HG03469 (cell line): ENCODE data around the gene ENOX2.

Experiments
- ATAC-seq: cut with Tn5 transposase; IDR thresholded peaks from one replicate; pipeline ENCODE4 v1.9.1; 2021; ENCODE audit warnings: mild to moderate bottlenecking, moderate library complexity, moderate number of reproducible peaks; ENCODE audit not compliant: unreplicated experiment

The ENOX2 gene

DNA sequence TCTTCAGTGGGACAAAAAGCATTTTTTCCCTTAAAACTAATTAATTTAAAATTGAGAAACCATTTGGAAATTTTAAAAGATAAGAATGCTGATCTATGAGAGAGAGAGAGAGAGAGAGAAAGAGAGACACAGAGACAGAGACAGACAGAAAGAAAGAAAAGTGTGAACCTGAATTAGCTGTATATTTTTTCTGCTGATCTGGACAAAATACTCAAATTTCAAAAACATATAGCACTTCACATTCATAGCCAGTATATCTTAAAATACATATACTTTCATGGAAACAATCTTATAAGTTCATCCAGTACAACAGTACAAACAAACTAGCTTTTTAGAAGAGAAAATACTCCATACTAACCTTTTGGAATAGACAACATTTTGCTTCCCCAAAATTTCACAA is 18.4 kb downstream of the ENOX2 start:
- no peak for ATAC-seq

- no peak for ATAC-seq
These were observed 23.1 kb downstream of the ENOX2 start for GRCh38 chrX:130879869-130880268.

GRCh38 chrX:130878350-130879341 is 24.4 kb downstream of the ENOX2 start:
- ATAC-seq, result no peak

DNA sequence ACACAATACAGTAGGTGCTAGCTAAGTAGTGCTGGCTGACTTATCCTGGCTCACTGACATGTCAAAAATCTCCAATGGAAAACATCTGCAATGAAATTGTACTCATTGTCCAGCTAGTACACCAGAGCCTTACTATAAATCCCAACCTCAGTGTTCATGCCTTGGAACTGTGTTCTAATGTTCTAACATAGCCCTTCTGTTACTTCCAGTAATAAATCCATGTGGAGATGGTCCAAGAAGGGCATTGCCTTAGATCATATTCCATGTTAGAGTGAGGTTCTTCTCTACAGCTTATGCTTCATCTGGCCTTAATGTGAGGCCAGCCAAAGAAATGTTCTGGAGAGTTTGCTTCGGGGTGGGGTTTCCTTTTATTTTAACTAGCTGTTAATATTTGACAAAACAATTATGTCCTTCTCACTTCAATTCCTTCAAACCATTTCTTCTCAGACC is 25.1 kb downstream of the ENOX2 start:
- no peak for ATAC-seq

DNA sequence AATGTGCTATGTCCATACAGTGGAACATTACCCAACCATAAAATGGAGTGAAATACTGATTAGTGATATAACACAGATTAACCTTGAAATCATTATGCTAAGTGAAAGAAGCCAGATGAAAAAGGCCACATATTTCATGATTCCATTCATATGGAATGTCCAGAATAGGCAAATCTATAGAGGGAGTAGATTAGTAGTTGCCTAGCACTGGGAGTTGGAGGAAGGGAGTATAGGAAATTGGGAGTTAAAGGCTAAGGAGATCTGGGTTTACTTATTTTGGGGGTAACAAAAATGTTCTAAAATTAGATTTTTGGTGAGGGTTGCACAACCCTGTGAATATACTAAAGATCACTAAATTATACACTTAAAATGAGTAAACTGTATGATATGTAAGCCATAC is 26.8 kb downstream of the ENOX2 start:
- ATAC-seq, result no peak

DNA sequence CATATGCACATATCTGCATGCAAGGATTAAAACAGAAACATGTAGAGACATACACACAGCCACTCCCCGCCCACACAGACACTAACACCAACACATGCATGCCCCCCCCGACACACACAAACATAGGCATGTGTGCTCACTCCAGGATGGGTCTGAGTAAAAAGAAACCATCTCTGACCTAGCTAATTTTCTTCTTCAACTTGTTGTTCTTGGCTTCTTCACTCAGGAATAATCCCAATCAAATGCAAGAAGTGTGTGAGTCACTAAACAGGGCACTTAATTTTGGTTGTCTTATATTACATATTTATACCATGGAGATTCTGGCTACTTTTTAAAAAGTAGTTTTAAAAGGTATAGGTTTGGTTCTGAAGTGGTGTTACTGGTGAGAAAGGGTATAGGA is 28.3 kb downstream of the ENOX2 start:
- ATAC-seq, result no peak

- ATAC-seq, result no peak
These were observed 33.8 kb downstream of the ENOX2 start for GRCh38 chrX:130869239-130869638.

- no peak for ATAC-seq
These were observed 41.5 kb downstream of the ENOX2 start for GRCh38 chrX:130861462-130861861.

GRCh38 chrX:130857207-130857606 is 45.8 kb downstream of the ENOX2 start:
- peak; percentile 92 for ATAC-seq

GRCh38 chrX:130851569-130851968 is 51.4 kb downstream of the ENOX2 start:
- ATAC-seq, result no peak

- ATAC-seq, result peak; percentile 64
These were observed 54.2 kb downstream of the ENOX2 start for GRCh38 chrX:130848763-130849162.

DNA sequence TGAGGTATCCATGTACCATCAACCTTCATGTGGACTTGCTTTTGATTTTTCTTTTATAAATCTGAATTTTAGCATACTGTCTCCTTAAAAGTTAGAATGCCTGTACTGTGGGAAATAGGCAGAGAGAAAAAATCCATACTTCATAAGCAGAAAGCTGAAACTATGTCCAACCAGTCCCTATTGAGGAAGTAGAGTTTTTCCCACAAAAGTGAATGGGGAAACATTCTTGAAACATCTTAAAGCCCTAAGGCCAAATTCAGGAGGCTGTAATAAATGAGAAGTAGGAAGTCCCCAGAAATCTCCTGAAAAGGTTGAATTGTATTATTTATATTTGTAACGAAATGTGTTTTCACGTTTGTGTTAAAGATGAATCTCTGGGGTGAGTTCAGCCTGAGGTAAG is 56.3 kb downstream of the ENOX2 start:
- no peak for ATAC-seq

DNA sequence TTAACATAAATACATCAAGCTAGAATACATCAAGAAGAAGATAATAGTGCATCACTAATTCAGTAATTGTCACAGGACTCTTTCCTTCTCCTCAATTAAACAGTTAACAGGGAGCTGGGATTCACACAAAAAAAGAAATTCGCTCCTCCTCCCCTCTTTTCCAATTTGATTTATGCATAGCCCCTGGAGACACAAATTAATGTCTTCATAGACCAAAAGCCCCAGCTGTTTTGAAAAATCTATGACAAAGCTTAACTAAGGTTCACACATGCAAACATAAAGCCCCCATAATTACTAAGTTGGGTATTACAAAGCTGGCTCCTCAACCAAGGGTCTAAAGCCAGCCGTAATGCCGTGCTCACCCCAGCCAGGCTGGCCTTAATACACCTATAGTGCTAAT is 61.2 kb downstream of the ENOX2 start:
- ATAC-seq, result no peak

DNA sequence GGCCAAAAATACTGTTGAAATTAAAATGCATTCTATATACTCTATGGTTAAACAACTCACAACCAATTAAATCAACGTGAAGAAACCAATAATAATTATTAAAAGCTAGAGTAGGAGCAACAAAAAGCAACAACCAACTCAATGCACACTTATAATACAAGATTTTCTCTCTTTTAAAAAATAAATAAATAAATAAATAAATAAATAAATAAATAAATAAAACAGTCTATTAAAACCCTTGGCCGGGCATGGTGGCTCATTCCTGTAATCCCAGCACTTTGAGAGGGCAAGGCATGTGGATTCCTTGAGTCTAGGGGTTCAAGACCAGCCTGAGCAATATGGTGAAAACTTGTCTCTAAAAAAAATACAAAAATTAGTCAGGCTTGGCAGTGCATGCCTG is 62.7 kb downstream of the ENOX2 start:
- ATAC-seq, result no peak

GRCh38 chrX:130836447-130836846 is 66.6 kb downstream of the ENOX2 start:
- ATAC-seq, result no peak

- no peak for ATAC-seq
These were observed 68.2 kb downstream of the ENOX2 start for GRCh38 chrX:130834830-130835229.

- no peak for ATAC-seq
These were observed 68.9 kb downstream of the ENOX2 start for GRCh38 chrX:130834149-130834548.

GRCh38 chrX:130831347-130831722 is 71.7 kb downstream of the ENOX2 start:
- no peak for ATAC-seq

DNA sequence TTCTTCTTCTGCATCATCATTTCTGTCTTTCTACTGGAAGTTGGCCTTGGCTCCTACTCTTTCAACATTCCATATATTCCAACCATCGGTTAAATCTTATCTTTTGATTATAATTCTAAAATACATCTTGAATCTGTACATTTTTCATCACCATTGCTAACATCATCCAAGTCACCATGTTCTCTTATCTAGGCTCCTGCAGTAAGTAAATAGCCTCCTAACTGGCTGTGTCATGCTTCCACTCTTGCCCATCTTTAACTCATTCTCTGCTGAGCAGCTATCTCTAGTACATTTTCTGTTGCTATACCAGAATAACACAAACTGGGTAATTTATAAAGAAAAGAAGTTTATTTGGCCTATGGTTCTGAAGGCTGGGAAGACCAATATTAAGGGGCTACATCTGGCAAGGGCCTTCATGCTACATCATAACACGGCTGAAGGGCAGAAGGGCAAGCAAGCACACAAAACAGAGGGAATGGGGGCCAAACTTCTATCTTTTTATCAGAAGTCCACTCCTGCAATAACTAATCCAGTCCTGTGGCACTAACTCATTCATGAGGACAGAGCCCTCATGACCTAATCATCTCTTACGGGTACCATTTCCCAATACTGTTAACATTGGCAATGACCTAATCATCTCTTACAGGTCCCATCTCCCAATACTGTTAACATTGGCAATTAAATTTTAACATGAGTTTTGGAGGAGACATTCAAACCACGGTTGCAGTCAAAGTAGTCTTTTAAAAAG is 72.2 kb downstream of the ENOX2 start:
- no peak for ATAC-seq

DNA sequence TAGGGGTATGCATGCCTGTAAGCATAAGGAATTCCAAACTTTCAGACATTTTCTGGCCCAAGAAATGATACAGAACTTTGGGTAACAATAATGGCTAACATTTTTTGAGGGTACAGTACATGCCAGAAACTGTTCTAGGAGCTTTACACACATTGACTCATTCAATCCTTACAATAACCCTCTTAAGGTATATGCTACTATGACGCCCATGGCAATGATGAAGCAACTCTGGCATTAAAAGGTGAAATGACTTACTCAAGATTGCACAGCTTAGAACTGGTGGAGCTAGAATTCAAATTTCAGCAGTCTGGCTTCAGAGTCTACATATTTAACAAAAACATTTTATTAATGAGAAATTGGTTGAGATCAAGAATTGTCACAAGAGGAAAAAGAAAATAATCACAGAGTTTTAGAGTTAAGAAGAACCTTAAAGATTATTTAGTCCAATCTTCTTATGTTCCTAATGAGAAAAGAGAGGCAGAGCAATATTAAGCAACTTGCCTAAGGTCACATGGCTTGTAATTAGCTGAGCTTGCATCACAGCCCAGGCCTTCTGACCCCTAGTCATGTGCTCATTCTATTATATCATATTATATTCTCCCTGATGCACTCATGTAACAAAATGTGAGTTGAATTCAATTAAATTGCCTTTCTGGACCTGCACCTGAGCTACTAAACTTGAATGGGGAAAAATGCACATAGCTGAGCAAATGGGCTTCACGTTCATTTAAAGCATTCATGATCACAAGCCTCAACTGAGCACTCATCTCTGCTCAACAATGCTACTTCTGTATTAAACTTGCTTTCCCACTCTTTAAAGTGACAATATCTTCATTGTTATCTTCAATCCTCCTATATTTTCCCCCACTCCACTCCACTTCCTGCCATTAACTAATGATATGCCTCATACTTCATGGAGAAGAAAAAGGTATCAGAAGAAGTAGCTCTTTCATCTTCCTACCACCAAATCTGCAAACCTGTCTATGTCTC is 73.2 kb downstream of the ENOX2 start:
- no peak for ATAC-seq

GRCh38 chrX:130828641-130829040 is 74.4 kb downstream of the ENOX2 start:
- ATAC-seq, result no peak
